ENCODE results near the gene LMLN.
A peak's percentile ranks its signal among the peaks of the same experiment; 100 is the strongest.

The LMLN gene

DNA sequence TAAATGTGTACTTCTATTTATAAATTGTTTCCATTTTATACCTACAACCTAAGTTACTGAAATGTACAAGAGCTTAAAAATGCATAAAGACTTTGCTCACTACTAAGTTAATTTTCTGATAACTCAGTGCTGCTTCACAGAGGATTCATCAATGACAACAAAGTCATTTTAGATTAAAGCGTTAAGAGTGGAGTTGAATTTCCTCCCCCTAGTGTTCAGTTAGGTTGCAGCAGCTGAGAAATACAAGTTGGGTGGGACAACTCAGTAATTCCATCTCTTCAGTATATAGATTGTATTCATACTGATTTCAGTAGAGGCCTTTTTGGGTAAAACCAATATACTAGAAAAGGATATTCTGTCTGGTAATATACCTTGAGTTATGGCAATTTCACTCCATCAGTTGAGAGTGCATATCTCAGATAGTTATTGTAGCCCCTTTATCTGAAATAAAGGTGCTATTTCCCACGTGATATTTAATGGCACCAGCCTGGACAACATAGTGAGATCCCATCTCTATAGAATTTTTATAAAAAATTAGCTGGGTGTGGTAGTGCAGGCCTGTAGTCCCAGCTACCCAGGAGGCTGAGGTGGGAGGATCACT is 17.0 kb upstream of the LMLN start:
- Histone ChIP-seq H3K4me1 (ENCODE audit: control insufficient read depth, insufficient read depth, low read length) (no peaks in the 10 kb centered on the region), H3K4me3 (ENCODE audit: low read length) (no peak overlapping the region), H3K27ac (ENCODE audit: low read length) (no peak overlapping the region), H3K27me3 (ENCODE audit: control insufficient read depth, insufficient read depth, low read length) (no peaks in the 10 kb centered on the region), H3K36me3 (ENCODE audit: control insufficient read depth, insufficient read depth, low read length) (no peaks in the 10 kb centered on the region), H3K9me3 (ENCODE audit: control insufficient read depth, insufficient read depth, low read length) (no peaks in the 10 kb centered on the region)
- DNase-seq (ENCODE audit: low read depth, low spot score): no peak
- WGBS (ENCODE audit: insufficient coverage, insufficient read length): no CpG with 5 or more reads among the region's 2 CpGs

DNA sequence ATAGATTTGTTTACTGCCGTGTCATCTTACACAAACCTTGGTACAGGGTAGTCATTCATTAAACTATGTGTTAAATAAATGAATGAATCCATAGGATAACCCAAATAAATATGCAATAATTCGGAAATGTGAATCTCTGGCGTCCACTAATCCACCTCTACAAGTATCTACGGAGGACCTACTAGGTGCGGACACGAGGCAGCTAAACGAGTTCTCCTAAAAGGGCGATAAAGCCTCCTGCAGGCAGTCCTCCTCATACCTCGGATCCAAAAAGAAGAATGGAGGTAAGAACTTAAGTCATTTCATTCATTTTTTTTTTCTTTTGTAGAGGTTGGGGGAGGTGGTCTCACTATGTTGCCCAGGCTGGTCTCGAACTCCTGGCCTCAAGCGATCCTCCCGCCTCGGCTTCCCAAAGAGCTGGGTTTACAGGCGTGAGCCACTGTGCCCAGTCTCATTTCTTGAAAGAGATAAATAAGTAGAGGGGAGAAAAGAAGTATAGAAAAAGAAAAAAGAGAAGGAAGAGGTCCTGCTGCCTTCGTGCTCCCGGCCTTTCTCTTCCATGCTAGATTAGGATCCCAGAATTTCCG is 10.7 kb upstream of the LMLN start:
- no CpG with 5 or more reads among the region's 17 CpGs for WGBS (ENCODE audit: insufficient coverage, insufficient read length)
- no peak overlapping the region for H3K27ac ChIP-seq (ENCODE audit: low read length)
- no peaks in the 10 kb centered on the region for H3K27me3 ChIP-seq (ENCODE audit: control insufficient read depth, insufficient read depth, low read length)
- no peaks in the 10 kb centered on the region for H3K4me1 ChIP-seq (ENCODE audit: control insufficient read depth, insufficient read depth, low read length)
- no peaks in the 10 kb centered on the region for H3K9me3 ChIP-seq (ENCODE audit: control insufficient read depth, insufficient read depth, low read length)
- H3K4me3 ChIP-seq (ENCODE audit: low read length): peak overlapping the region; percentile 99; the same call in 1 of the 2 replicates
- peaks cover 21% of the 10 kb centered on the region for H3K36me3 ChIP-seq (ENCODE audit: control insufficient read depth, insufficient read depth, low read length)
- no peak for DNase-seq (ENCODE audit: low read depth, low spot score)

DNA sequence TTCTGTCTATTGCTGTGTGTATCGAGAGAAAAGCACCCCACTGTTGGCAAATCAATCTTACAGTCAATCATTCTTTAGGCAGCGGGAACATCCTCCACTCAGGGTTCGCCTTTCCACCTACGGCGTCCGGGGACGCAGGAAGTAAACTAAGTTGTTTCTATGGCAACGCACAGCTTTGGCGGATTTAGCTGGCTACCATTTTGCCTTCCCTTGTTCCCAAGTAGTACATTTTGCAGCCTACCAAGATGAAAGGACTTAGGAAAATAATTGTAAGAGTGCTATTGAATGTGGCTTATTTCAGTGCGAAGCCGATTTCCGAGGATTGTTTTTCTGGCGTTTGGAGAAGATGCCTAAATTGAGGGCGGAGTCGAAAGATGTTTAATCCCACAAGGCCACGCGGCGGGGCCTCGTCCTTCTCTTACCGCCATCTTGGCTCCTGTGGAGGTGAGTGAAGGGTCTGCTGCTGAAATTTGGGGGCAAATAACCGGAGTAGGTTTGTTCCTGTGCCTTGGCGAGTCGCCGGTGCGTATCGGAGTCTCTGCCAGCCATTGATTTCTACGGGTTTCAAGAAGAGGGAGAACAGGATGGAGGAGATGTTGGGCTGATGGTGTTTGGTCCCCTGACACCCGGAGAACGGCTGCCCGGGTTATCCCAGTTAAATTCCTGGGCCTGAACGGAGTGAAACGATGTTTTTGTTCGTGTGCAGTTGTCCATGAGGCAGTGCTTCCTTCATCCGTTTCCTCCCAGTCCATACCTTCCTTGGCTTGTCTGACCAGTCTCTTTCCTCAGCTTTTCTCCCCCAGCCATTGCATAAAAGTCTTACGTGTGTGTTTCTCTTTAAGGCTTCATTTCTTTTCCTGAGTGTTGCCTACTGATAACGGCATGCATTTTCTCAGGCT is 10.0 kb upstream of the LMLN start, which contains the start of gene RPL35A:
Gene RPL35A, plus strand, starts transcription at position 413 of the 899 bp plus-strand sequence. CDS start 778 bp downstream, outside the sequence.
- Histone ChIP-seq H3K27ac (ENCODE audit: low read length) (no peak within 1 kb of the TSS), H3K27me3 (ENCODE audit: control insufficient read depth, insufficient read depth, low read length) (no peaks in the 10 kb centered on the region), H3K4me3 (ENCODE audit: low read length) (peak within 1 kb of the TSS; percentile 99), H3K9me3 (ENCODE audit: control insufficient read depth, insufficient read depth, low read length) (no peaks in the 10 kb centered on the region), H3K4me1 (ENCODE audit: control insufficient read depth, insufficient read depth, low read length) (no peaks in the 10 kb centered on the region), H3K36me3 (ENCODE audit: control insufficient read depth, insufficient read depth, low read length) (peaks cover 28% of the 10 kb centered on the region)
- DNase-seq (ENCODE audit: low read depth, low spot score): peak; percentile 83
- WGBS (ENCODE audit: insufficient coverage, insufficient read length): no CpG with 5 or more reads among the region's 36 CpGs

DNA sequence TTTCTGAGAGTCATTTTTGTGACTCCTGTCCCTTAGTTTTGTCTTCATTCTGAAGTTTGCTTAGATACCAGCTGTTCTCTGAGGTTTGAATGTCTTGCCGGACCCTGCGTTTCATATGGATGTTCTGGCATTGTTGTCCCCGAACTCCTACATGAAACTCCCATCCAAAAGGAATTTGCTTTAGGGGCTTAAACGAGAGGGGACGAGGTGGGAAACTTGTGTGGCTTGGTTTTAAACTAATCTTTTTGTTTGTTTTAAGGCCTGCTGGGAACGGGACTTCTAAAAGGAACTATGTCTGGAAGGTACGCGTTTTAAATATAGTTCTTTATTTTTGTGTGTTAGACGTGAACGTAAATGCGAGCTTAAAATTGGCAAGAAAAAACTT is 9.3 kb upstream of the LMLN start:
- H3K27me3 ChIP-seq (ENCODE audit: control insufficient read depth, insufficient read depth, low read length): no peaks in the 10 kb centered on the region
- H3K36me3 ChIP-seq (ENCODE audit: control insufficient read depth, insufficient read depth, low read length): peaks cover 32% of the 10 kb centered on the region
- DNase-seq (ENCODE audit: low read depth, low spot score): no peak
- H3K4me1 ChIP-seq (ENCODE audit: control insufficient read depth, insufficient read depth, low read length): no peaks in the 10 kb centered on the region
- no peak overlapping the region for H3K27ac ChIP-seq (ENCODE audit: low read length)
- no CpG with 5 or more reads among the region's 11 CpGs for WGBS (ENCODE audit: insufficient coverage, insufficient read length)
- no peaks in the 10 kb centered on the region for H3K9me3 ChIP-seq (ENCODE audit: control insufficient read depth, insufficient read depth, low read length)
- peak overlapping the region; percentile 99 for H3K4me3 ChIP-seq (ENCODE audit: low read length)

DNA sequence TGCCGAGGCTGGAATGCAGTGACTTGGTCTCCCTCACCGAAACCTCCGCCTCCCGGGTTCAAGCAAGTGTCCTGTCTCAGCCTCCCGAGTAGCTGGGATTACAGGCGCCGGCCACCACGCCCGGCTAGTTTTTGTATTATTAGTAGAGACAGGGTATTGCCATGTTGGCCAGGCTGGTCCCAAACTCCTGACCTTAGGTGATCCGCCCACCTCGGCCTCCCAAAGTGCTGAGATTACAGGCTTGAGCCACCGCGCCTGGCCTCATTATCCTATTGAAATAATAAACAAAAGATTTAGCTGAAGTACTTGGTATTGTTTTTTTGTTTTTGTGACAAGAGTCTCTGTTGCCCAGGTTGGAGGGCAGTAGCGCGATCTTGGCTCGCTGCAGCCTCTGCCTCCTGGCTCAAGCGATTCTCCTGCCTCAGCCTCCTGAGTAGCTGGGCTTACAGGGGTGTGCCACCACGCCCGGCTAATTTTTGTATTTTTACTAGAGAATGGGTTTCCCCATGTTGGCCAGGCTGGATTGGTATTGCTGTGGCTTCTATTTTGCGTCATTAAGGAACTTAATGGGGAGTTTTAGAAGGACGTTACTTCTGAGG is 8.5 kb upstream of the LMLN start:
- Histone ChIP-seq H3K9me3 (ENCODE audit: control insufficient read depth, insufficient read depth, low read length) (no peaks in the 10 kb centered on the region), H3K27ac (ENCODE audit: low read length) (no peak overlapping the region), H3K27me3 (ENCODE audit: control insufficient read depth, insufficient read depth, low read length) (no peaks in the 10 kb centered on the region), H3K4me3 (ENCODE audit: low read length) (peak overlapping the region; percentile 99; the same call in 1 of the 2 replicates), H3K36me3 (ENCODE audit: control insufficient read depth, insufficient read depth, low read length) (peaks cover 34% of the 10 kb centered on the region), H3K4me1 (ENCODE audit: control insufficient read depth, insufficient read depth, low read length) (no peaks in the 10 kb centered on the region)
- WGBS (ENCODE audit: insufficient coverage, insufficient read length): no CpG with 5 or more reads among the region's 21 CpGs
- no peak for DNase-seq (ENCODE audit: low read depth, low spot score)

DNA sequence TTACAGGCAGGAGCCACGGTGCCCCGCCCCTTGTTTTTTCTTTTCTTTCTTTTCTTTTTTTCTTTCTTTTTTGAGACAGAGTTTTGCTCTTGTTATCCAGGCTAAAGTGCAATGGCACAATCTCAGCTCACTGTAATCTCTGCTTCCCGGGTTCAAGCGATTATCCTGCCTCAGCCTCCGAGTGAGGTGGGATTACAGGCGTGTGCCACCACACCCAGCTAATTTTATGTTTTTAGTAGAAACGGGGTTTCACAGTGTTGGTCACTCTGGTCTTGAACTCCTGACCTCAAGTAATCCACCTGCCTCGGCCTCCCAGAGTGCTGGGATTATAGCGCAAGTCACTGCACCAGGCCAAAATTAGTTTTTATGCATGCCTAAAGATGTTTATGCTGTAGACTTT is 7.6 kb upstream of the LMLN start:
- DNase-seq (ENCODE audit: low read depth, low spot score): no peak
- no peak overlapping the region for H3K4me3 ChIP-seq (ENCODE audit: low read length)
- H3K36me3 ChIP-seq (ENCODE audit: control insufficient read depth, insufficient read depth, low read length): peaks cover 34% of the 10 kb centered on the region
- H3K27me3 ChIP-seq (ENCODE audit: control insufficient read depth, insufficient read depth, low read length): no peaks in the 10 kb centered on the region
- no peak overlapping the region for H3K27ac ChIP-seq (ENCODE audit: low read length)
- H3K4me1 ChIP-seq (ENCODE audit: control insufficient read depth, insufficient read depth, low read length): no peaks in the 10 kb centered on the region
- WGBS (ENCODE audit: insufficient coverage, insufficient read length): no CpG with 5 or more reads among the region's 9 CpGs
- H3K9me3 ChIP-seq (ENCODE audit: control insufficient read depth, insufficient read depth, low read length): no peaks in the 10 kb centered on the region

DNA sequence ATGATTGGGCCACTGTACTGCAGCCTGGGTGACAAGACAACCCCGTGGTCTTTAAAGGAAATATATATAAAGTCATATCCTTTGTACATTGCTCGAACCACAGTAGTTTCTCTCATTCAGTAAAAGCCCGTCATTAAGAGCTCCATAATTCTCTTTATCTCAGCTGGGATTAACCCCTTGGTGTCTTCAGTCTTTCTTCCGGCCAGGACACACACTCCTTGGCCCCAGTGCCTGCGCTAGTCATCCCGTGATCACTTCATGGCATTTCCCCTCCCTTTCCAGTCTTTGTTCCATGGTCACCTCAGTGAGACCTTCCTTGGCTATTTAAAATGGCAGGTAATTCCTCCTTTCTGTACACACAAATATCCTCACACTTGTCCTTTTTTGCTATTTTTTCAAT is 6.7 kb upstream of the LMLN start:
- no peak for DNase-seq (ENCODE audit: low read depth, low spot score)
- no CpG with 5 or more reads among the region's 6 CpGs for whole genome bisulfite sequencing (ENCODE audit: insufficient coverage, insufficient read length)
- H3K36me3 ChIP-seq (ENCODE audit: control insufficient read depth, insufficient read depth, low read length): peaks cover 34% of the 10 kb centered on the region
- H3K27ac ChIP-seq (ENCODE audit: low read length): no peak overlapping the region
- H3K27me3 ChIP-seq (ENCODE audit: control insufficient read depth, insufficient read depth, low read length): no peaks in the 10 kb centered on the region
- no peak overlapping the region for H3K4me3 ChIP-seq (ENCODE audit: low read length)
- H3K9me3 ChIP-seq (ENCODE audit: control insufficient read depth, insufficient read depth, low read length): no peaks in the 10 kb centered on the region
- no peaks in the 10 kb centered on the region for H3K4me1 ChIP-seq (ENCODE audit: control insufficient read depth, insufficient read depth, low read length)

DNA sequence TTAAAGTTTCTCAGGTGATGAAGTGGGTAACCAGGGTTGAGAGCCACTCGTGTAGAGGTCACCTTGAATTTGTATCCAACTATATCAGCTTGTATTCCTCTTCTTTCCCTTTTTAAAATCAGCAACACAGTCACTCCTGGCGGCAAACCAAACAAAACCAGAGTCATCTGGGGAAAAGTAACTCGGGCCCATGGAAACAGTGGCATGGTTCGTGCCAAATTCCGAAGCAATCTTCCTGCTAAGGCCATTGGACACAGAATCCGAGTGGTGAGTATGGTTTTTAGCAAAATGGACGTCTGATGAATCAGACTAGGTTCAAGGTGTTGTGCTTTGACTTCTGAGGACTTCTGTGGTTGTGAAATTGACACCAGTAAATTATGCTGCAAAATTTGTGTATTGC is 6.1 kb upstream of the LMLN start:
- Histone ChIP-seq H3K4me3 (ENCODE audit: low read length) (no peak overlapping the region), H3K4me1 (ENCODE audit: control insufficient read depth, insufficient read depth, low read length) (no peaks in the 10 kb centered on the region), H3K36me3 (ENCODE audit: control insufficient read depth, insufficient read depth, low read length) (peaks cover 34% of the 10 kb centered on the region), H3K27ac (ENCODE audit: low read length) (no peak overlapping the region), H3K27me3 (ENCODE audit: control insufficient read depth, insufficient read depth, low read length) (no peaks in the 10 kb centered on the region), H3K9me3 (ENCODE audit: control insufficient read depth, insufficient read depth, low read length) (no peaks in the 10 kb centered on the region)
- no peak for DNase-seq (ENCODE audit: low read depth, low spot score)
- WGBS (ENCODE audit: insufficient coverage, insufficient read length): no CpG with 5 or more reads among the region's 7 CpGs

DNA sequence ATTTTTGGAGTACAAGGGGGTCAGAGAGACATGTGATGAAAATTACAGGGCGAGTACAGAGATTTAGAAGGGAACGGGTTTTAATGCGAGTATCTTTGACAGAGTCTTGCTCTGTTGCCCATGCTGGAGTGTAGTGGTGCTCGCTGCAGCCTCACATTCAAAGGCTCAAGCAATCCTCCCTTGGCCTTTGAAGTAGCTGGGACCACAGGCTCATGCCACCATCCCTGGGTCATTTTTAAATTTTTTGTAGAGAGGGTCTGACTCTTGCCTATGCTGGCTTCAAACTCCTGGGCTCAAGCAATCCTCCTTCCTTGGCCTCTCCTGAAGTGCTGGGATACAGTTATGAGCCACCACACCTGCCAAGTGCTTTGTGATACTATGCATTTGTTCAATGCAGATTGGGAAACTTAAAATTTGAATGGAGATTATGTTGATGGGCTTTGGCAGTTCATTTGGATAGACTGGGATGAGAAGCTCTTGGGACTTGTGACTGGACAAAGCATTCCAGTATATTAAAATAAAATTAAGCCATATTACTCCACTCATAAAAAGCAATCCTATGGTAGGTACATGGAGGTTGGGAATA is 4.0 kb upstream of the LMLN start:
- WGBS (ENCODE audit: insufficient coverage, insufficient read length): 100% methylated on average over 3 of the region's 4 CpGs
- Histone ChIP-seq H3K36me3 (ENCODE audit: control insufficient read depth, insufficient read depth, low read length) (peaks cover 34% of the 10 kb centered on the region), H3K4me3 (ENCODE audit: low read length) (no peak overlapping the region), H3K27ac (ENCODE audit: low read length) (no peak overlapping the region), H3K4me1 (ENCODE audit: control insufficient read depth, insufficient read depth, low read length) (no peaks in the 10 kb centered on the region), H3K27me3 (ENCODE audit: control insufficient read depth, insufficient read depth, low read length) (no peaks in the 10 kb centered on the region), H3K9me3 (ENCODE audit: control insufficient read depth, insufficient read depth, low read length) (no peaks in the 10 kb centered on the region)
- DNase-seq (ENCODE audit: low read depth, low spot score): no peak

DNA sequence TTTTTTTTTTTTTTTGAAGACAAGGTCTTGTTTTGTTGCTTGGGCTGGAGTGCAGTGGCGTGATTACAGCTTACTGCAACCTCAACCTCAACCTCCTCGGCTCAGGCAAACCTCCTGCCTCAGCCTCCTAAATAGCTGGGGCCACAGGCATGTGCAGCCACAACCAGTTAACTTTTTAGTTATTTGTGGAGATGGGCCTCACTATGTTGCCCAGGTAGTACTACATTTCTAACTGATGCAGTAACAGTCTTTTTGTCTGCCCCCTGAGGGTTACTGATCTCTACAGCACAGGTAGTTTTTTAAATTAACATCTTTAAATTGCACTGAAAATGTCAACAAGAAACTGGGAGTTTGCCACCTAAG is 3.4 kb upstream of the LMLN start:
- Histone ChIP-seq H3K27ac (ENCODE audit: low read length) (no peak overlapping the region), H3K27me3 (ENCODE audit: control insufficient read depth, insufficient read depth, low read length) (no peaks in the 10 kb centered on the region), H3K4me1 (ENCODE audit: control insufficient read depth, insufficient read depth, low read length) (no peaks in the 10 kb centered on the region), H3K36me3 (ENCODE audit: control insufficient read depth, insufficient read depth, low read length) (peaks cover 34% of the 10 kb centered on the region), H3K9me3 (ENCODE audit: control insufficient read depth, insufficient read depth, low read length) (no peaks in the 10 kb centered on the region), H3K4me3 (ENCODE audit: low read length) (no peak overlapping the region)
- no peak for DNase-seq (ENCODE audit: low read depth, low spot score)
- WGBS (ENCODE audit: insufficient coverage, insufficient read length): no CpG with 5 or more reads among the region's 2 CpGs
